OCI-LY7 (cell line): ENCODE data around the gene SPOCK1. TPM values are rescaled to one million over a fixed set of nuclear protein-coding genes. Genes with fewer than 3 reads are reported as not detected.

Experiments
- BruUV-seq: library from RNA; stranded (reverse); fragments of 400-500 nt; replicated peaks from 2 replicates; lab custom pipeline; 2021; lab: Mats Ljungman, UMichigan
- CTCF ChIA-PET: fragments of 300-600 bp; sonication (Branson Sonifier 250); formaldehyde crosslinking; loops from one replicate; lab custom pipeline; 2022; ENCODE audit warnings: antibody characterized with exemption; ENCODE audit not compliant: unreplicated experiment; lab: Charles Lee
- POLR2A ChIA-PET: fragments of 300-600 bp; sonication (Branson Sonifier 250); formaldehyde crosslinking; loops from one replicate; lab custom pipeline; 2022; ENCODE audit warnings: antibody characterized with exemption; lab: Charles Lee
- DNase-seq: peaks from one replicate; pipeline ENCODE4 v3.0.0-alpha.2; 2015; ENCODE audit warnings: low spot score
- H2AFZ ChIP-seq: fragments of 200-600 bp; sonication (generic), shearing (Covaris generic); 2 replicates; pipeline ENCODE4 v1.6.1; 2014; ENCODE audit warnings: mild to moderate bottlenecking, antibody characterized with exemption, low read length, moderate library complexity
- H3K27ac ChIP-seq: fragments of 200-600 bp; sonication (generic); 2 replicates; pipeline ENCODE4 v1.5.1; 2014; ENCODE audit warnings: mixed run types, low read depth, mild to moderate bottlenecking, moderate library complexity, low read length, inconsistent platforms; ENCODE audit not compliant: poor library complexity, severe bottlenecking
- H3K36me3 ChIP-seq: fragments of 200-600 bp; sonication (generic); 2 replicates; pipeline ENCODE4 v1.6.1; 2014; ENCODE audit warnings: mild to moderate bottlenecking, antibody characterized with exemption, low read length, moderate library complexity, mixed read lengths; ENCODE audit not compliant: insufficient read depth
- H3K4me1 ChIP-seq: fragments of 200-600 bp; sonication (generic); 2 replicates; pipeline ENCODE4 v1.5.1; 2014; ENCODE audit warnings: mild to moderate bottlenecking, low read length; ENCODE audit not compliant: insufficient read depth, poor library complexity, severe bottlenecking
- H3K4me2 ChIP-seq: fragments of 200-600 bp; sonication (generic); 2 replicates; pipeline ENCODE4 v1.6.1; 2014; ENCODE audit warnings: mild to moderate bottlenecking, low read length
- H3K4me3 ChIP-seq: fragments of 200-600 bp; sonication (generic); 2 replicates; pipeline ENCODE4 v1.5.1; 2014; ENCODE audit warnings: mild to moderate bottlenecking, low read depth, low read length; ENCODE audit not compliant: poor library complexity, severe bottlenecking
- H3K79me2 ChIP-seq: fragments of 200-600 bp; sonication (generic); 2 replicates; pipeline ENCODE4 v1.6.1; 2016; ENCODE audit warnings: low read depth, mild to moderate bottlenecking, low read length, moderate library complexity, mixed read lengths; ENCODE audit not compliant: insufficient read depth
- H3K9me2 ChIP-seq: fragments of 200-600 bp; sonication (generic); 2 replicates; pipeline ENCODE4 v1.6.1; 2016; ENCODE audit warnings: mild to moderate bottlenecking, low read length, mixed read lengths; ENCODE audit not compliant: insufficient read depth
- H3K9me3 ChIP-seq: fragments of 200-600 bp; sonication (generic); 2 replicates; pipeline ENCODE4 v1.6.1; 2014; ENCODE audit warnings: mild to moderate bottlenecking, mixed run types, low read length, mixed read lengths
- H4K20me1 ChIP-seq: fragments of 200-600 bp; sonication (generic); 2 replicates; pipeline ENCODE4 v1.6.1; 2014; ENCODE audit warnings: mild to moderate bottlenecking, antibody characterized with exemption, low read length, moderate library complexity, mixed read lengths; ENCODE audit not compliant: insufficient read depth
- CTCF ChIP-seq: fragments of 200-600 bp; sonication (generic); conservative IDR thresholded peaks from 2 replicates; pipeline ENCODE4 v1.5.1; 2014; ENCODE audit warnings: mild to moderate bottlenecking, antibody characterized with exemption, low read length, moderate library complexity, mixed read lengths
- EZH2phosphoT487 ChIP-seq: fragments of 200-600 bp; sonication (generic); IDR thresholded peaks from 2 replicates; pipeline ENCODE4 v1.6.1; 2018; ENCODE audit warnings: low read depth, borderline replicate concordance, mild to moderate bottlenecking, mixed run types, antibody characterized with exemption, low read length, moderate library complexity, mixed read lengths
- intact Hi-C: fragments of 100-400 bp; cut with micrococcal nuclease; formaldehyde crosslinking; loops from one replicate; pipeline ENCODE4 v1.10.0; 2022; ENCODE audit not compliant: unreplicated experiment
- total RNA-seq, 2 experiments: library from RNA; depleted of rRNA in 1 of 2; stranded (reverse); fragments of >200 nt in 1 of 2; shearing (Covaris generic) in 1 of 2; gene quantifications; 2 replicates each; pipeline ENCODE4 v1.2.3, GENCODE V29; 2014 to 2022

The SPOCK1 gene
- total RNA-seq, 2 experiments from 2014 or later, result 0.29 to 1.5 TPM

- Histone ChIP-seq H2AFZ (no peak overlapping the region), H3K9me3 (no peaks in the 10 kb centered on the region), H4K20me1 (no peaks in the 10 kb centered on the region), H3K9me2 (no peaks in the 10 kb centered on the region), H3K79me2 (no peaks in the 10 kb centered on the region), H3K4me2 (no peak overlapping the region), H3K4me1 (no peaks in the 10 kb centered on the region), H3K27ac (no peak overlapping the region), H3K36me3 (no peaks in the 10 kb centered on the region), H3K4me3 (no peak overlapping the region)
- ChIA-PET CTCF (no interaction called here), POLR2A (no interaction called here)
- BruUV-seq, result no TSS peak
- DNase-seq, result no peak
- TF ChIP-seq CTCF (no peak), EZH2phosphoT487 (no peak)
- intact Hi-C loops, result no loop called here
Observed at GRCh38 chr5:137215780-137216179, 283.3 kb downstream of the SPOCK1 start.

GRCh38 chr5:137215261-137215660 lies 283.9 kb downstream of the SPOCK1 start:
- Histone ChIP-seq H4K20me1 (no peaks in the 10 kb centered on the region), H3K4me2 (no peak overlapping the region), H3K79me2 (no peaks in the 10 kb centered on the region), H3K9me2 (no peaks in the 10 kb centered on the region), H3K4me3 (no peak overlapping the region), H3K36me3 (no peaks in the 10 kb centered on the region), H3K9me3 (no peaks in the 10 kb centered on the region), H2AFZ (no peak overlapping the region), H3K27ac (no peak overlapping the region), H3K4me1 (no peaks in the 10 kb centered on the region)
- intact Hi-C loops, result no loop called here
- ChIA-PET POLR2A (interaction anchor here (0.7 kb wide), 1 partner anchor 1906 kb away, joined by 4 read pairs; no protein-coding TSS in a partner anchor), CTCF (no interaction called here)
- no TSS peak for BruUV-seq
- no peak for DNase-seq
- TF ChIP-seq EZH2phosphoT487, result no peak
- no peak for TF ChIP-seq CTCF

DNA sequence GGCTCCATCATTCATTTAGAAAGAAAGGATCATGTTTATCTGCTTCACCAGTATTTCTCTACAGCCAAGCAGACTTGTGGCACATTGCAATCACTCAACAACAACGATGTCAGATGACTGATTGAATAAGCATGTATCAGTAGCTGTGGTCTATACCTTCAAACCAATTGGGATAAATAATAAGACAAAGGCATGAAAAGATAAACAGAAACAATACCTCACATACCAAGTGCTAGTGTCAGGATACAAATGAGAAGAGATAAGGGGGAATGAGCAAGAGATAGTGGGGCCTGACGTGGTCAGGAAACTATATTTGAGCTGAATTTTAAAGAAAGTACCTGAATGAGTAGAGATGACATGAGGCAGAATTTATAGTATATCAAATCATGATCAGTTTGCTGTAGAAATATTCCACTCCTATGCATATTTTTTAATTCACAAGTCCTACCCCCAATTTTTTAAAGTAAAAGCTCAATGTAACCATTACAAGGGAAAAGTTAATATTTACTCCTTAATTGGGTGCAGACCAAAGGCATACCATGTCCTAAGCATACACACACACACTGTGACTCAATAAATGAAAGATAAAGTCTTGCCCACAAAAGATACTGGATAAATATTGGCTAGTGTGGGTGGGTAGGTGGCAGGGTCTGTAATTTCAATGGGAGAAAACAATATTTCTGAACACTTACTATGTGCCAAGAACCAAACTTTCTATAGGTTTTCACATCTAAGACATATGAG lies 284.5 kb downstream of the SPOCK1 start:
- Histone ChIP-seq H3K36me3 (no peaks in the 10 kb centered on the region), H2AFZ (no peak overlapping the region), H3K4me1 (no peaks in the 10 kb centered on the region), H3K4me3 (no peak overlapping the region), H3K79me2 (no peaks in the 10 kb centered on the region), H3K4me2 (no peak overlapping the region), H4K20me1 (no peaks in the 10 kb centered on the region), H3K9me3 (no peaks in the 10 kb centered on the region), H3K27ac (no peak overlapping the region), H3K9me2 (no peaks in the 10 kb centered on the region)
- no peak for DNase-seq
- intact Hi-C loops, result no loop called here
- no TSS peak for BruUV-seq
- CTCF ChIA-PET, result no interaction called here
- POLR2A ChIA-PET, result interaction anchor here (0.7 to 0.9 kb wide), 2 partner anchors 9 to 1906 kb away, joined by 3 to 4 read pairs; no protein-coding TSS in a partner anchor
- no peak for TF ChIP-seq EZH2phosphoT487
- no peak for TF ChIP-seq CTCF
